Upper lobe of left lung (tissue), 6 donors: ENCODE data around the gene MOSPD2. TPM values are rescaled to one million over a fixed set of nuclear protein-coding genes. Genes with fewer than 3 reads are reported as not detected.

Source experiments
- ATAC-seq, 2 donors: fragments of 200-7000 bp; cut with Tn5 transposase; one replicate each; pipeline ENCODE4 v1.9.1; 2022; ENCODE audit warnings: mild to moderate bottlenecking in 2 of 2, moderate library complexity in 2 of 2; ENCODE audit not compliant: low FRiP score in 2 of 2
- DNase-seq, 2 donors: peaks; one replicate each; pipeline ENCODE4 v3.0.0-alpha.2; 2019 to 2020
- H3K27ac ChIP-seq, 4 donors: fragments of 200-600 bp; sonication (generic); one replicate each; pipeline ENCODE4 v1.5.1; 2016 to 2019
- H3K27me3 ChIP-seq, 4 donors: fragments of 200-600 bp; sonication (generic); one replicate each; pipeline ENCODE4 v1.5.1; 2017 to 2019
- H3K36me3 ChIP-seq, 4 donors: fragments of 200-600 bp; sonication (generic); one replicate each; pipeline ENCODE4 v1.5.1; 2016 to 2019
- H3K4me1 ChIP-seq, 4 donors: fragments of 200-600 bp; sonication (generic); one replicate each; pipeline ENCODE4 v1.5.1; 2018 to 2019
- H3K4me3 ChIP-seq, 4 donors: fragments of 200-600 bp; sonication (generic); one replicate each; pipeline ENCODE4 v1.5.1; 2017 to 2019; ENCODE audit warnings: mild to moderate bottlenecking in 2 of 4, moderate library complexity in 1 of 4
- H3K9me3 ChIP-seq, 4 donors: fragments of 200-600 bp; sonication (generic); one replicate each; pipeline ENCODE4 v1.5.1; 2018 to 2019
- EP300 ChIP-seq, 4 donors: sonication (generic); formaldehyde crosslinking; IDR thresholded peaks; one replicate each; pipeline ENCODE4 v1.5.1; 2017; ENCODE audit warnings: antibody characterized with exemption in 4 of 4, control low read depth in 2 of 4
- POLR2A ChIP-seq, 4 donors: fragments of 450-650 bp; IDR thresholded peaks; one replicate each; pipeline ENCODE4 v1.5.1; 2016 to 2017; ENCODE audit warnings: antibody characterized with exemption in 4 of 4, mild to moderate bottlenecking in 2 of 4
- POLR2AphosphoS5 ChIP-seq, 2 donors: sonication (generic); formaldehyde crosslinking; IDR thresholded peaks; one replicate each; pipeline ENCODE4 v1.5.1; 2017; ENCODE audit warnings: antibody characterized with exemption in 2 of 2
- WGBS, 2 donors: methylation state at CpG; one replicate each; pipeline ENCODE4 v1.1.5; 2017 to 2018; 5-methylcytosine and 5-hydroxymethylcytosine counted together
- total RNA-seq, 6 donors: library from RNA; depleted of rRNA in 4 of 6; stranded (reverse); fragments of >200 nt in 4 of 6; gene quantifications; one replicate each; pipeline versions ENCODE4 v1.1.0 to v1.2.1, GENCODE V29; 2016 to 2021
- TF ChIP-seq, protein P1 (sequence below), 6 experiments: fragments of 450-650 bp in 4 of 6; fragments of 200-600 bp in 2 of 6; sonication (generic) in 2 of 6; IDR thresholded peaks; one replicate each; pipeline ENCODE4 v1.5.1; 2016 to 2019; ENCODE audit warnings: antibody characterized with exemption in 6 of 6
- donor health status: DM: no; HTN: no; CAD: no; lungs with moderate emphysema.
- donor health status: DM: no; HTN: yes; CAD: no; lungs with severe emphysema.

The MOSPD2 gene
- total RNA-seq, 6 donors from 2014 or later = 12.5 to 39.6 (median 31.1) TPM

DNA sequence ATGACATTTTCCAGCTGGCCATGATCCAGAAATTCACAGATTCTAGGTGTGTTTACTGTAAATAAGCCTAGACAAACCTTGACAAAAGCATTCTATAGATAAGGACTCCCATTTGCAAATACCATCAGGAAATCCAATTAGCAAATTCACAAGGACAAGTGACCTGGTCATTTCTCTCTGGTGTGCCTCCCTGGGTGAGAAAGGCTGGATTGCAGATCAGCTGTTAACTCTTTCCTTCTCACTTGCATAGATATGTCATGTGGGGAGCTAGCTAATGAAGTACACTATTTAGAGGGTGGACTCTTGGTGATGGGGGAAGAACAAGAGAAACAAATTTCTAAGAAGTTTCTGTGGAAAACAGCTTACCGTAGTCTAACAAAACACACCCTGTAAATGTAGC, 58.9 kb downstream of the MOSPD2 start:
- H3K36me3 ChIP-seq = no peaks in the 10 kb centered on the region
- no peak for ATAC-seq
- H3K27ac ChIP-seq = no peak overlapping the region
- H3K4me1 ChIP-seq = no peaks in the 10 kb centered on the region
- H3K4me3 ChIP-seq = no peak overlapping the region
- H3K9me3 ChIP-seq = no peaks in the 10 kb centered on the region
- no peak for DNase-seq
- no peak for TF ChIP-seq POLR2A (IDR thresholded peaks at IDR 0.05)
- TF ChIP-seq, protein P1, sequence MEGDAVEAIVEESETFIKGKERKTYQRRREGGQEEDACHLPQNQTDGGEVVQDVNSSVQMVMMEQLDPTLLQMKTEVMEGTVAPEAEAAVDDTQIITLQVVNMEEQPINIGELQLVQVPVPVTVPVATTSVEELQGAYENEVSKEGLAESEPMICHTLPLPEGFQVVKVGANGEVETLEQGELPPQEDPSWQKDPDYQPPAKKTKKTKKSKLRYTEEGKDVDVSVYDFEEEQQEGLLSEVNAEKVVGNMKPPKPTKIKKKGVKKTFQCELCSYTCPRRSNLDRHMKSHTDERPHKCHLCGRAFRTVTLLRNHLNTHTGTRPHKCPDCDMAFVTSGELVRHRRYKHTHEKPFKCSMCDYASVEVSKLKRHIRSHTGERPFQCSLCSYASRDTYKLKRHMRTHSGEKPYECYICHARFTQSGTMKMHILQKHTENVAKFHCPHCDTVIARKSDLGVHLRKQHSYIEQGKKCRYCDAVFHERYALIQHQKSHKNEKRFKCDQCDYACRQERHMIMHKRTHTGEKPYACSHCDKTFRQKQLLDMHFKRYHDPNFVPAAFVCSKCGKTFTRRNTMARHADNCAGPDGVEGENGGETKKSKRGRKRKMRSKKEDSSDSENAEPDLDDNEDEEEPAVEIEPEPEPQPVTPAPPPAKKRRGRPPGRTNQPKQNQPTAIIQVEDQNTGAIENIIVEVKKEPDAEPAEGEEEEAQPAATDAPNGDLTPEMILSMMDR (IDR thresholded peaks at IDR 0.05) = no peak
- TF ChIP-seq POLR2AphosphoS5 (IDR thresholded peaks at IDR 0.05) = no peak
- TF ChIP-seq EP300 (IDR thresholded peaks at IDR 0.05) = no peak
- H3K27me3 ChIP-seq = no peaks in the 10 kb centered on the region
- WGBS, 2 donors = 73 to 97% methylated on average over 1 of the region's 1 CpG

DNA sequence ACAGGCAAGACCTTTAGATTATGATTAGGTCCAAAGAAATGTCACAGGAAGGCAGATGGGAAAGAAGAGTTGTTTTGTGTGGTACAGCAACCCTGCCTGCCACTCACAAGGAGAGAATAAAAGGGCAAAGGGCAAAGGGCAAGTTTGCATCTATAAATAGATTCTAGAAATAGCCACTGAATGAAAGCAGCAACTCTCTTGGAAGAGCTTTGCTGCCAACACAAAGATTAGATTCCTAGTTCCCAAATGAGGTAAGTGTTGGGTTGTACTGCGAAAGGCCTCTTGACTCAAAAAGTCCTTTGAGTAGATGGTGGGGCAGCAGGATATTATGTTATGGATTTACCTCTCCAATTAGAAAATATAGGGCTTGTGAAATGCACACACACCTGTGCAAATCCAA, 61.2 kb downstream of the MOSPD2 start:
- 63 to 78% methylated on average over 1 of the region's 1 CpG for WGBS, 2 donors

DNA sequence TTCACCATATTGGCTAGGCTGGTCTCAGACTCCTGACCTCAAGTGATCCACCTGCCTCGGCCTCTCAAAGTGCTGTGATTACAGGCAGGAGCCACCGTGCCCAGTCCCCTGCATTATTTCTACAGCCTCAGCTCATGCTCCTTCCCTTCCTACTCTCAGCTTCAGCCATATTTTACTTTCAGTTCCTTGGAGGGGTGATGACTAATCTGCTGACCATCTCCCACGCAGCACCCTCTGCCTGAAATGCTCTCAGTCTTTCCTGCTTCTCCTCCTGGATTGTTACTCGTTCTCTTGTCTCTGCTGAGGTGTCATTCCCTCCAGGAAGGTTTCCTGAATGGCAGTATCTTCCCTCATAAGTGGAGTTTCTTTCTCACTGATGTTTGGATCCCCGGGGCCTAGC, 63.3 kb downstream of the MOSPD2 start:
- Histone ChIP-seq H3K27me3 (no peaks in the 10 kb centered on the region), H3K36me3 (no peaks in the 10 kb centered on the region), H3K4me1 (no peaks in the 10 kb centered on the region), H3K9me3 (no peaks in the 10 kb centered on the region), H3K4me3 (no peak overlapping the region), H3K27ac (no peak overlapping the region)
- whole genome bisulfite sequencing, 2 donors = 62 to 73% methylated on average over 5 of the region's 5 CpGs
- TF ChIP-seq EP300 (IDR thresholded peaks at IDR 0.05) (no peak), POLR2AphosphoS5 (IDR thresholded peaks at IDR 0.05) (no peak), POLR2A (IDR thresholded peaks at IDR 0.05) (no peak)
- TF ChIP-seq, protein P1 (IDR thresholded peaks at IDR 0.05) = no peak
- DNase-seq (no peak), ATAC-seq (peak in 1 of 2 donors; percentile 46)

More for the DNA sequence above, 61.2 kb downstream of the MOSPD2 start:
- no peaks in the 10 kb centered on the region for H3K27me3 ChIP-seq
- no peaks in the 10 kb centered on the region for H3K4me1 ChIP-seq
- DNase-seq (no peak), ATAC-seq (no peak)
- TF ChIP-seq POLR2A (IDR thresholded peaks at IDR 0.05) (no peak), POLR2AphosphoS5 (IDR thresholded peaks at IDR 0.05) (no peak), EP300 (IDR thresholded peaks at IDR 0.05) (no peak)
- TF ChIP-seq, protein P1 (IDR thresholded peaks at IDR 0.05) = no peak
- H3K27ac ChIP-seq = no peak overlapping the region
- no peaks in the 10 kb centered on the region for H3K36me3 ChIP-seq
- no peaks in the 10 kb centered on the region for H3K9me3 ChIP-seq
- no peak overlapping the region for H3K4me3 ChIP-seq

DNA sequence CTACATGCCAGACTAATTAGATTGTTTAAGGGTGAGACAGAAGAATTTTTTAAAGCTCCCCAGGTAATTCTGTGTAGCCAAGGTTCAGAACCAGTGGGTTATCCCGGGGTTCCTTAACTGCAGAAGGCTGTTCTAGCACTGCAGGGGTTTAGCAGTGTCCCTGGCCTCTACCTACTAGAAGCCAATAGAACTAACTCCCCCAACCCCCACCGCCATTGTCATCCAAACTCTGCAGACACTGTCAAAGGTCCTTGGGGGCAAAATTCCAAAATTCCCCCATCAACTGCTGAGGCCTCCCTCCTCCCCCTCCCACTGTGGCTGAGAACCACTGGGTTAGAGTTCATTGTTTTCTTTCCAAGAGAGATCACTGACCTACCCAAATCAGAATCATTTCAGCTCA, 66.4 kb downstream of the MOSPD2 start:
- H3K27me3 ChIP-seq = no peaks in the 10 kb centered on the region
- H3K36me3 ChIP-seq = no peaks in the 10 kb centered on the region
- no peak for ATAC-seq
- WGBS, 2 donors = 66 to 92% methylated on average over 2 of the region's 2 CpGs
- no peak overlapping the region for H3K4me3 ChIP-seq
- no peak for TF ChIP-seq EP300 (IDR thresholded peaks at IDR 0.05)
- no peak for TF ChIP-seq POLR2AphosphoS5 (IDR thresholded peaks at IDR 0.05)
- TF ChIP-seq, protein P1 (IDR thresholded peaks at IDR 0.05) = no peak
- no peak for TF ChIP-seq POLR2A (IDR thresholded peaks at IDR 0.05)
- H3K27ac ChIP-seq = no peak overlapping the region
- no peaks in the 10 kb centered on the region for H3K4me1 ChIP-seq
- H3K9me3 ChIP-seq = no peaks in the 10 kb centered on the region
- no peak for DNase-seq

DNA sequence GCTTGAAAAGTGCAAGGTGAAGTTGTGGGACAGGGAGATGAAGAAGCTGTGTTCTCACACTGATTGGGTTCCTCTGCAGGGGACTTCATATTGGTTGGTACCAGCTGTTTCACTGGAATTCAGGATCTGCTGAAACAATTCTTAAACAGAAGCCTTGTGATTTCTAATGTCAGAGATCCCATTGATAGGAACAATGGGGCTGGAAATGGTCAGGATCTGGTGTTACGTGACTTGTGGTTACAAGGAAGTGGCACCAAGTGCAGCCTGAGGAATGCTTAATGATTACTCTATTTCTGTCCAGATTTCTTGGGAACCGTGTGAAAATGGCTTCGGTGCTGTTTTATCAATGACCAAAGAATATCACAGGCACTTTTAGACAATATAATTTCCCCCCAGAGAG, 68.1 kb downstream of the MOSPD2 start:
- no peaks in the 10 kb centered on the region for H3K9me3 ChIP-seq
- 85 to 86% methylated on average over 3 of the region's 3 CpGs for WGBS, 2 donors
- no peak overlapping the region for H3K4me3 ChIP-seq
- H3K4me1 ChIP-seq = no peaks in the 10 kb centered on the region
- H3K36me3 ChIP-seq = no peaks in the 10 kb centered on the region
- no peak overlapping the region for H3K27ac ChIP-seq
- TF ChIP-seq POLR2AphosphoS5 (IDR thresholded peaks at IDR 0.05) = no peak
- TF ChIP-seq EP300 (IDR thresholded peaks at IDR 0.05) = no peak
- TF ChIP-seq, protein P1 (IDR thresholded peaks at IDR 0.05) = no peak
- TF ChIP-seq POLR2A (IDR thresholded peaks at IDR 0.05) = no peak
- no peak for DNase-seq
- H3K27me3 ChIP-seq = no peaks in the 10 kb centered on the region
- ATAC-seq = no peak
